Panc1 (cell line): ENCODE data around the gene CEACAM7. TPM values are rescaled to one million over a fixed set of nuclear protein-coding genes. Genes with fewer than 3 reads are reported as not detected.

Source experiments
- ATAC-seq: fragments of 200-7000 bp; cut with Tn5 transposase; 2 replicates; pipeline ENCODE4 v1.9.1; 2020; ENCODE audit warnings: mild to moderate bottlenecking, moderate library complexity
- BruUV-seq: library from RNA; stranded (reverse); fragments of 400-500 nt; replicated peaks from 2 replicates; lab custom pipeline; 2021; lab: Mats Ljungman, UMichigan
- CTCF ChIA-PET: fragments of 300-600 bp; sonication (Branson Sonifier 250); formaldehyde crosslinking; loops from one replicate; lab custom pipeline; 2022; ENCODE audit warnings: antibody characterized with exemption; lab: Charles Lee
- POLR2A ChIA-PET: fragments of 300-600 bp; sonication (Branson Sonifier 250); formaldehyde crosslinking; loops from one replicate; lab custom pipeline; 2022; ENCODE audit warnings: antibody characterized with exemption; lab: Charles Lee
- DNase-seq: peaks from one replicate; pipeline ENCODE4 v3.0.0-alpha.2; 2010; ENCODE audit warnings: low read depth, low spot score
- H3K27ac ChIP-seq: 2 replicates; pipeline ENCODE4 v1.5.1; 2011; ENCODE audit warnings: mild to moderate bottlenecking, low read length, inconsistent platforms
- H3K27me3 ChIP-seq: fragments of 200-500 bp; sonication (Bioruptor generic); 2 replicates; pipeline ENCODE4 v1.6.0; 2014; ENCODE audit warnings: low read length, inconsistent platforms; ENCODE audit not compliant: control insufficient read depth, insufficient read depth
- H3K36me3 ChIP-seq: fragments of 200-500 bp; sonication (Bioruptor generic); 2 replicates; pipeline ENCODE4 v1.5.1; 2014; ENCODE audit warnings: inconsistent platforms, mild to moderate bottlenecking, low read length, moderate library complexity; ENCODE audit not compliant: control insufficient read depth, insufficient read depth
- H3K4me1 ChIP-seq: 2 replicates; pipeline ENCODE4 v1.5.1; 2011; ENCODE audit warnings: inconsistent platforms, mild to moderate bottlenecking, low read length, moderate library complexity; ENCODE audit not compliant: control insufficient read depth, insufficient read depth
- H3K4me3 ChIP-seq, 2 experiments: 2 replicates each; pipeline ENCODE4 v1.5.1; 2011 to 2012; ENCODE audit warnings: low read depth in 2 of 2, low read length in 2 of 2, mild to moderate bottlenecking in 2 of 2, inconsistent platforms in 1 of 2, moderate library complexity in 1 of 2
- H3K9me3 ChIP-seq: fragments of 200-500 bp; sonication (Bioruptor generic); 2 replicates; pipeline ENCODE4 v1.5.1; 2014; ENCODE audit warnings: low read depth, mild to moderate bottlenecking, inconsistent platforms, low read length, moderate library complexity; ENCODE audit not compliant: control insufficient read depth, insufficient read depth
- CTCF ChIP-seq: fragments of 450-650 bp; IDR thresholded peaks from 2 replicates; pipeline ENCODE4 v1.5.1; 2017; ENCODE audit warnings: mild to moderate bottlenecking
- POLR2AphosphoS5 ChIP-seq: IDR thresholded peaks from 2 replicates; pipeline ENCODE4 v1.6.1; 2012; ENCODE audit warnings: mild to moderate bottlenecking, low read depth, low read length, moderate library complexity
- REST ChIP-seq, 2 experiments: IDR thresholded peaks; 2 replicates each; pipeline ENCODE4 v1.6.1; 2011 to 2012; ENCODE audit warnings: low read depth in 2 of 2, control low read depth in 1 of 2, low read length in 1 of 2, mild to moderate bottlenecking in 1 of 2, moderate library complexity in 1 of 2; ENCODE audit not compliant: insufficient read depth in 1 of 2
- SIN3A ChIP-seq: IDR thresholded peaks from 2 replicates; pipeline ENCODE4 v1.6.1; 2012; ENCODE audit warnings: low read depth, mild to moderate bottlenecking, low read length, moderate library complexity, borderline replicate concordance; ENCODE audit not compliant: insufficient read depth
- TCF7L2 ChIP-seq: IDR thresholded peaks from 2 replicates; pipeline ENCODE4 v1.6.1; 2011; ENCODE audit warnings: mild to moderate bottlenecking, low read depth, low read length, inconsistent platforms
- in situ Hi-C: cut with HindIII; loops from 2 replicates; pipeline ENCODE4 v1.10.0; 2016; ENCODE audit warnings: low sequenced_read_pairs, low pct_unique_long_range_greater_than_20kb
- intact Hi-C: fragments of 100-400 bp; cut with micrococcal nuclease; formaldehyde crosslinking; loops from one replicate; pipeline ENCODE4 v1.10.0; 2022; ENCODE audit not compliant: unreplicated experiment
- total RNA-seq: library from RNA; stranded (reverse); gene quantifications from one replicate; pipeline ENCODE4 v1.2.1, GENCODE V29; 2021; ENCODE audit not compliant: unreplicated experiment

Gene CEACAM7
- total RNA-seq, 1 experiment from 2014 or later, result not detected

GRCh38 chr19:41688687-41689086, 617 bp upstream of the CEACAM7 start:
- in situ Hi-C loops (no loop called here), intact Hi-C loops (no loop called here)
- H3K36me3 ChIP-seq, result no peaks in the 10 kb centered on the region
- no peaks in the 10 kb centered on the region for H3K9me3 ChIP-seq
- POLR2A ChIA-PET, result no interaction called here
- H3K4me3 ChIP-seq, result no peak overlapping the region
- DNase-seq, result no peak
- no peaks in the 10 kb centered on the region for H3K4me1 ChIP-seq
- TF ChIP-seq CTCF (no peak), REST (IDR thresholded peaks at IDR 0.05; ENCODE audit: insufficient read depth in 1 of 2, low read depth in 2 of 2, low read length in 1 of 2) (no peak), SIN3A (no peak), TCF7L2 (no peak), POLR2AphosphoS5 (no peak)
- no TSS peak for BruUV-seq
- H3K27me3 ChIP-seq, result no peaks in the 10 kb centered on the region
- no peak overlapping the region for H3K27ac ChIP-seq
- no peak for ATAC-seq
- CTCF ChIA-PET, result no interaction called here

GRCh38 chr19:41687419-41687818, 651 bp downstream of the CEACAM7 start:
- intact Hi-C loops, result no loop called here
- POLR2A ChIA-PET, result interaction anchor here (0.6 kb wide), 1 partner anchor 141 kb away, joined by 8 read pairs; no protein-coding TSS in a partner anchor
- in situ Hi-C loops, result no loop called here

More at GRCh38 chr19:41687419-41687818, 651 bp downstream of the CEACAM7 start:
- Histone ChIP-seq H3K36me3 (no peaks in the 10 kb centered on the region), H3K4me3 (no peak overlapping the region), H3K27me3 (no peaks in the 10 kb centered on the region; the same call in 1 of the 2 replicates), H3K27ac (no peak overlapping the region), H3K9me3 (no peaks in the 10 kb centered on the region), H3K4me1 (no peaks in the 10 kb centered on the region)
- CTCF ChIA-PET, result no interaction called here
- BruUV-seq, result no TSS peak
- ATAC-seq (no peak), DNase-seq (no peak)
- no peak for TF ChIP-seq SIN3A
- TF ChIP-seq TCF7L2, result no peak
- no peak for TF ChIP-seq CTCF
- TF ChIP-seq REST (IDR thresholded peaks at IDR 0.05; ENCODE audit: insufficient read depth in 1 of 2, low read depth in 2 of 2, low read length in 1 of 2), result no peak
- TF ChIP-seq POLR2AphosphoS5, result no peak
